ENCODE data around the gene SGCE.
"Not testable (repeated sequence)": the region's sequence is repeated elsewhere in the genome, so short reads cannot be mapped to it uniquely, and the experiment has no call there.

Gene SGCE

DNA sequence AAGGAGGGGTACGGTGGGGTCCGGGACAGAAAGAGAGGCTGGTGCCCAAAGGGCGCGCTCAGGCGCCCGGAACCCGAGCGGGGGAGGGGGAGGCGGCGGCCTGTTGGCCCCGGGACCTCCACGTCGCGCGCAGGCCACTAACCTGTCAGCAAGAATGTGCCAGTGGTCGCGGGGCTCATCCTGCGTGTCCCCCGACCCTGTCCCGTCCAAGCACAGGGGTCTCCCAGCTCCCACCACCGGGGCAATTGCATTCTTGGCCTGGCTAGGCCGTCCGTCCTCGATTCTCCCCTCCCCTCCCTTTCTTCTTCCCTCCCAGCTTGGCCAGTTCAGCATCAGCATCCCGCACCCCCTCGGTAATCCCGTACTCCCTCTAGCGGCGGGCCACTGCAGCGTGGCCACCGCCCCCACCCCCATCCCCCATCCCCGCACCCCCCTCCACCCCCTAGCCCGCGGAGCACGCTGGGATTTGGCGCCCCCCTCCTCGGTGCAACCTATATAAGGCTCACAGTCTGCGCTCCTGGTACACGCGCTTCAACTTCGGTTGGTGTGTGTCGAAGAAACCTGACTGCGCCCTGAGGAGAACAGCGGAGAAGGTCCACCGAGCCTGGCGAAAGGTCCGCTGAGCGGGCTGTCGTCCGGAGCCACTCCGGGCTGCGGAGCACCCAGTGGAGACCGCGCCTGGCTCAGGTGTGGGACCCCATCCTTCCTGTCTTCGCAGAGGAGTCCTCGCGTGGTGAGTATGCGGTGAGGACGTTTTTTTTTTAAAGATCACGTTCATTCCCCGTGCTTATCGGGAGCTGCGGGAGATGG lies at the start of gene SGCE:
SGCE (minus strand) TSS at position 286 of the 810 bp plus-strand sequence; CDS start at position 251, 35 bp downstream.
- peak in 1 of 2 donors; percentile 27 for DNase-seq (ENCODE audit: low read depth in 2 of 2)

DNA sequence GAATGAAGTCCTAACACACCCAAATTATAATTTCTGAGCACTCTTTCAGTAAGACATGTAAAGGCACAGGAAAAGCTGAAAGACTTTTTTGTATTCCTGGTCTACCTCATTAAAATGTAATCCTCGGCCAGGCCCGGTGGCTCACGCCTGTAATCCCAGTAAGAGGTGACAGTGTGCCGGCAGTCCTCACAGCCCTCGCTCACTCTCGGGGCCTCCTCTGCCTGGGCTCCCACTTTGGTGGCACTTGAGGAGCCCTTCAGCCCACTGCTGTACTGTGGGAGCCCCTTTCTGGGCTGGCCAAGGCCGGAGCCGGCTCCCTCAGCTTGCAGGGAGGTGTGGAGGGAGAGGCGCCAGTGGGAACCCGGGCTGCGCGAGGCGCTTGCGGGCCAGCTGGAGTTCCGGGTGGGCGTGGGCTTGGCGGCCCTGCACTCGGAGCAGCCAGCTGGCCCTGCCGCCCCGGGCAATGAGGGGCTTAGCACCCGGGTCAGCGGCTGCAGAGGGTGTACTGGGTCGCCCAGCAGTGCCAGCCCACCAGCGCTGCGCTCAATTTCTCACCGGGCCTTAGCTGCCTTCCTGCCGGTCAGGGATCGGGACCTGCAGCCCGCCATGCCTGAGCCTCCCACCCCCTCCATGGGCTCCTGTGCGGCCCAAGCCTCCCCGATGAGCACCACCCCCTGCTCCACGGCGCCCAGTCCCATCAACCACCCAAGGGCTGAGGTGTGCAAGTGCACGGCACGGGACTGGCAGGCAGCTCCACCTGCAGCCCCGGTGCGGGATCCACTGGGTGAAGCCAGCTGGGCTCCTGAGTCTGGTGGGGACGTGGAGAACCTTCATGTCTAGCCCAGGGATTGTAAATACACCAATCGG lies 49.5 kb upstream of the SGCE start:
- DNase-seq (ENCODE audit: low read depth in 2 of 2), result not testable (repeated sequence)

DNA sequence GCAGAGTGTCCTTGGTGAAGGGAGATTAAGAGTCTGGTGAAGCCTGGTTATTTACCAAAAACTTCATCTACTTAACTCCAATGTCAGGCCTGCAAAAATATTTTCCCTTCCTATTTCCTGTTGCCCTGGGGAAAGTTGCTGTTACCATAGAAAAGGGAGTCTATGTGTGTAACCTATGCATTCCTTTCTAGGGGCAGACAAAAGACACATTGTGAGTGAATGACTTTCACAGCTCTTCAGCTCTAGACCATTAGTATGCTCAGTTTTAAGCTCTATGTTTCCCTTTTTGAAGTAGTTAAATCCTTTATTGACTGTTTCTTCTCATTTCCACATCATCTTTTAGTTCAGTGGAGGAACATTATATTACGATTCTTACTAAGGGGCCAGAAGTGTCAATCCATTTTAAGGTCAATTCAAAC lies 45.6 kb upstream of the SGCE start:
- no peak for DNase-seq (ENCODE audit: low read depth in 2 of 2)

DNA sequence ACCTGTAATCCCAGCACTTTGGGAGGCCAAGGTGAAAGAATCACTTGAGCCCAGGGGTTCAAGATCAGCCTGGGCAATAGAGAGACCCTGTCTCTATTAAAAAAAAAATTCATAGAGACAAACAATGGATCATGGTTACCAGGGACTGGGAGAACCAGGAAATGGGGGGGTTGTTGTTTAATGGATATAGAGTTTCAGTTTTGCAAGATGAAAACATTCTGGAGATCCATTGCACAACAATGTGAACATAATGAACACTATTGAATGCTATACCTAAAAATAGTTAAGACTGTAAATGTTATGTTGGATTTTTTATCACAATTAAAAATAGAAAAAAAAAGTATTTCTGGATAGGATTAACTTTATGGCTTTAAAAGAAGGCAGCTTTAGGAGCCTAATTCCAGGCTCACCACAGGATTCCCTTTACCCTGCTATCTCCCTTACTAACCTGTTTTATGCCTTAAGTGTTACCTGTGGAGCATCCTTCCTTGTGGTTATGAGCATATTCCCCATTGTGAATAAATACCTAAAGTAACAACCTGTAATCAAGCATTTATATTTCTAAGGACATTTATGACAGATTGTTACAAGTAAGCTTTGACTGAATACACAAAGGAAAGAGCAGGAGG lies 45.1 kb upstream of the SGCE start:
- DNase-seq (ENCODE audit: low read depth in 2 of 2), result no peak

- DNase-seq (ENCODE audit: low read depth in 2 of 2), result no peak
Observed at GRCh38 chr7:94698275-94698674, 42.3 kb upstream of the SGCE start.

GRCh38 chr7:94697035-94697974 lies 41.4 kb upstream of the SGCE start:
- DNase-seq (ENCODE audit: low read depth in 2 of 2), result no peak

DNA sequence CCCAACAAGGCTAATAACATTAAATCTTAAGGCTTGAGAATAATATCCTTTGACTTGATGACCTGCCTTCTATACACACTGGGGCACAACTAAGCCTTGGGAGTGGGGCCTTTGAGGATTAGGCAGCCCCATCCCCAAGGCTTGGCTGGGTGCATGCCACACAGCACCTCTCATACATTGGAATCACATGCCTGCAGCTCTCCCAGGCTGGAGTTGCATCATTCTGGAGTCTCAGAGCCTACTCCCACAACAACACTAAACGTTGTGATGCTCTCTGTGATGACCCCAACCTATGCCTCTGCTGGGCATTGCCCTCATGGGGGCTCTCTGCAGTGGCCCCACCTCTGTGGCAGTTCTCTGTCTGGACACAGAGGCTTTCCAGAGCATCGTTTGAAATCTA lies 31.9 kb upstream of the SGCE start:
- DNase-seq (ENCODE audit: low read depth in 2 of 2), result no peak

- no peak for DNase-seq (ENCODE audit: low read depth in 2 of 2)
Observed at GRCh38 chr7:94687076-94687475, 31.1 kb upstream of the SGCE start.

GRCh38 chr7:94683066-94683465 lies 27.1 kb upstream of the SGCE start:
- DNase-seq (ENCODE audit: low read depth in 2 of 2), result no peak

DNA sequence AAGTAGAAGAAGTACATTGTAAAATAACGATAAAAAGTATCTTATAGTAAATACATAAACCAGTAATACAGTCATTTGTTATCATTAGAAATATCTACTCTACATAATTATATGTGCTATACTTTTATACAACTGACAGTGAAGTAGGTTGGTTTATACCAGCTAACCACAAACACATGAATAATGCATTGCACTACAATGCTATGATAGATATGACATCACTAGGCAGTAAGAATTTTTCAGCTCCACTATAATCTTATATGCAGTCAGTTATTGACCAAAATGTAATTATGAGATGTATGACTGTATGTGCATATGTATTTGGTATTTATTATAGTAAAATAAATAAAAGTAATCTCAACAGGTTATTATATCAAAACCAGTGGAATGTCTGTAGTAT lies 23.4 kb upstream of the SGCE start:
- DNase-seq (ENCODE audit: low read depth in 2 of 2), result no peak

GRCh38 chr7:94676431-94676830 lies 20.5 kb upstream of the SGCE start:
- no peak for DNase-seq (ENCODE audit: low read depth in 2 of 2)

- DNase-seq (ENCODE audit: low read depth in 2 of 2), result no peak
Observed at GRCh38 chr7:94675356-94675755, 19.4 kb upstream of the SGCE start.

GRCh38 chr7:94671444-94672235 lies 15.7 kb upstream of the SGCE start:
- DNase-seq (ENCODE audit: low read depth in 2 of 2), result no peak

DNA sequence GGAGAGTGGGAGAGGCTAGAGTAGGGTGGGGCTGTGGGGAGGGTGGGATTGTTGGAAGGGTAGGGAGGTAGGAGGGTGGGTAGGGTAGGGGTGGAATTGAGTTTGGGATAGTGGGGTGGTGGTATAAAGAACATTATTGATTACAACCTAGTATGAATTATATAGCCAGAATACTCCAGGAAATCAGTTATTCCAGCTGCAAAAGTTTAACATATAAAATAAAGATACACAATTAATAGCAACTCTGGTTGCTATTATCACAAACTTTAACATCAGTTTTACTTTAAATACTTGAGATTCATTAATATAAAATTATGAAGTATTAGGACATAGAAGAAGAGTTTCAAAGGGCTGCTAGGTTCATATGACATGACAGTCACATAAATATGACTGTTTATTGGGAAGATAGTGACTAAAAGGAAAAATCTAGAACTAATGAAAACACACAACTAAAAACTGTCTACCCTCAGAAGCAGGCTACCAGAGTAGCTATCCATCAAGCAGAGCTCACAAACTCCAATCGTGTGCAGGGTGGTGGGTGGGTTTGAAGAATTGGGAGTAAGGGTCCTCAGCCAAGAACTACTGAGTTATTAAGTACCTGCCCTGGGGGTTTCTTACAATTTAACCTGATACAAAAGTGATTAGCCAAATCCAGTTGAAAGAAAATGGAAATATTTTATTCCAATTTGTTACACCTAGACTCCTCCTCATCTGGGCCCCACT lies 14.0 kb upstream of the SGCE start:
- no peak for DNase-seq (ENCODE audit: low read depth in 2 of 2)

GRCh38 chr7:94666879-94667587 lies 11.1 kb upstream of the SGCE start:
- DNase-seq (ENCODE audit: low read depth in 2 of 2), result no peak

DNA sequence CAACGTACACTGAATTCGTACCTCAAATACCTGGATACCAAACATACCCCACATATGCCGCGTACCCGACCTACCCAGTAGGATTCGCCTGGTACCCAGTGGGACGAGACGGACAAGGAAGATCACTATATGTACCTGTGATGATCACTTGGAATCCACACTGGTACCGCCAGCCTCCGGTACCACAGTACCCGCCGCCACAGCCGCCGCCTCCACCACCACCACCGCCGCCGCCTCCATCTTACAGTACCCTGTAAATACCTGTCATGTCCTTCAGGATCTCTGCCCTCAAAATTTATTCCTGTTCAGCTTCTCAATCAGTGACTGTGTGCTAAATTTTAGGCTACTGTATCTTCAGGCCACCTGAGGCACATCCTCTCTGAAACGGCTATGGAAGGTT lies 9.5 kb upstream of the SGCE start:
- DNase-seq (ENCODE audit: low read depth in 2 of 2), result no peak

GRCh38 chr7:94664023-94664422 lies 8.1 kb upstream of the SGCE start:
- no peak for DNase-seq (ENCODE audit: low read depth in 2 of 2)

DNA sequence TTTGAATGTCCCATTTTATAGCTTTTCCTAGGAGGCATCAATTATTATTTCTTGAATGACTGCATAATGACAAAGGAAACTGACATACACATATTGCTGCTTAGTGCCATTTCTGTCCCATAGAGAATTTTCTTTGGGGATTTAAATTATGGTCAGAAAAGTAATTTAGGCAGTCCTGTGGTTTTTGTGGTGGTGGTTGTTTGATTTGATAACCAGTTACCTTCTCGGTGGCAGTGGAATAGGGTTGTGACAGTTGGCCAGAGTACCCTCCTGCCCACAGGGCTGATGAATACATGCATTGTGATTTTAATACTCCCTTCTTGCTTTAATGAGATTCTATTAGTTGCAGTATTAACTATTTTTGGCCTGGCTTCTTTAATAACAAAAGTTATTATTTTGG lies 6.6 kb upstream of the SGCE start:
- no peak for DNase-seq (ENCODE audit: low read depth in 2 of 2)

DNA sequence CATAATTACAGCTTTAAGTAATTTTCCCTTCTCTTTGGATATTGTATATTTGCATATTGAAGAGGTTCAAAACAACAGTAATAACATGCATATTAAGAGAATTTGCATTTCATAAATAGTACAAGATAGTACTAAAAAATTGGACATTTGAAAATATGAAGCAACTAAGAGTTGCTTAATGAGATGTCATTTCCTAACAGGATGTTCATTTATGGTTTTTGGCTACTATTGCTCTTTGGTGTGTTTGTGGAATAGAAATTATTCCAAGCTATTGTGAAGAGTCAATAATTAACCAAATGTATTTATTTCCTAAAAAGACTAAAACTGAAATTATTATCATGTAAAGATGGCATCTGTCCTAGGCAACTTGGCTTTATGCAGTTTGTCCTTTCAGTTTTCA lies 4.1 kb upstream of the SGCE start:
- DNase-seq (ENCODE audit: low read depth in 2 of 2), result no peak
